ENCODE results near the gene ZMAT5. TPM values are rescaled to one million over a fixed set of nuclear protein-coding genes. Genes with fewer than 3 reads are reported as not detected.

ZMAT5 gene
- polyA plus RNA-seq (ENCODE audit: insufficient read length), result 19.2 TPM
- long read RNA-seq, donor 1, transcript ZMAT5-201 (6 exons, 899 nt), result major isoform, 5 of 14 reads
- long read RNA-seq, donor 1, partial matches to known transcripts, result 0 of 14 reads
- long read RNA-seq, donor 1, other reads (novel, unspliced or antisense), result 9 of 14 reads
- long read RNA-seq, donor 2, transcript ZMAT5-201 (6 exons, 899 nt), result major isoform, 7 of 681 reads
- long read RNA-seq, donor 2, partial matches to known transcripts, result 78 of 681 reads
- long read RNA-seq, donor 2, other reads (novel, unspliced or antisense), result 596 of 681 reads
- long read RNA-seq, donor 3, transcript ZMAT5-201 (6 exons, 899 nt), result major isoform, 7 of 584 reads
- long read RNA-seq, donor 3, partial matches to known transcripts, result 500 of 584 reads
- long read RNA-seq, donor 3, other reads (novel, unspliced or antisense), result 77 of 584 reads
- long read RNA-seq, donor 4, partial matches to known transcripts, result 0 of 1 reads
- long read RNA-seq, donor 4, other reads (novel, unspliced or antisense), result 0 of 1 reads
- long read RNA-seq, donor 5, transcript ZMAT5-201 (6 exons, 899 nt), result major isoform, 6 of 22 reads
- long read RNA-seq, donor 5, partial matches to known transcripts, result 5 of 22 reads
- long read RNA-seq, donor 5, other reads (novel, unspliced or antisense), result 11 of 22 reads
- long read RNA-seq, donor 6, transcript ZMAT5-201 (6 exons, 899 nt), result major isoform, 10 of 16 reads
- long read RNA-seq, donor 6, partial matches to known transcripts, result 0 of 16 reads
- long read RNA-seq, donor 6, other reads (novel, unspliced or antisense), result 6 of 16 reads
- long read RNA-seq, donor 7, transcript ZMAT5-201 (6 exons, 899 nt), result major isoform, 8 of 30 reads
- long read RNA-seq, donor 7, partial matches to known transcripts, result 0 of 30 reads
- long read RNA-seq, donor 7, other reads (novel, unspliced or antisense), result 22 of 30 reads
- long read RNA-seq, donor 8, partial matches to known transcripts, result 0 of 3 reads
- long read RNA-seq, donor 8, other reads (novel, unspliced or antisense), result 0 of 3 reads

GRCh38 chr22:29766632-29767170 is at the start of gene ZMAT5:
TSS of gene ZMAT5 (minus strand) at chr22:29767007. CDS start at chr22:29748544, 18,463 bp downstream.
- peak; percentile 96 for DNase-seq

- DNase-seq, result no peak
Observed at GRCh38 chr22:29816539-29816938, 49.7 kb upstream of the ZMAT5 start.

- no peak for DNase-seq
Observed at GRCh38 chr22:29816128-29816527, 49.3 kb upstream of the ZMAT5 start.

GRCh38 chr22:29815580-29815979 is 48.8 kb upstream of the ZMAT5 start:
- no peak for DNase-seq

GRCh38 chr22:29814003-29814402 is 47.2 kb upstream of the ZMAT5 start:
- DNase-seq, result no peak

GRCh38 chr22:29813563-29813962 is 46.8 kb upstream of the ZMAT5 start:
- DNase-seq, result no peak

- no peak for DNase-seq
Observed at GRCh38 chr22:29813126-29813525, 46.3 kb upstream of the ZMAT5 start.

GRCh38 chr22:29811377-29811776 is 44.6 kb upstream of the ZMAT5 start:
- no peak for DNase-seq

GRCh38 chr22:29810216-29810615 is 43.4 kb upstream of the ZMAT5 start:
- DNase-seq, result no peak

- no peak for DNase-seq
Observed at GRCh38 chr22:29806196-29806595, 39.4 kb upstream of the ZMAT5 start.

- DNase-seq, result no peak
Observed at GRCh38 chr22:29804985-29805384, 38.2 kb upstream of the ZMAT5 start.

GRCh38 chr22:29803190-29803589 is 36.4 kb upstream of the ZMAT5 start:
- no peak for DNase-seq

GRCh38 chr22:29801796-29802195 is 35.0 kb upstream of the ZMAT5 start:
- no peak for DNase-seq

GRCh38 chr22:29801153-29801552 is 34.3 kb upstream of the ZMAT5 start:
- DNase-seq, result no peak

- DNase-seq, result no peak
Observed at GRCh38 chr22:29799217-29799680, 32.4 kb upstream of the ZMAT5 start.

GRCh38 chr22:29798801-29799200 is 32.0 kb upstream of the ZMAT5 start:
- no peak for DNase-seq

- DNase-seq, result no peak
Observed at GRCh38 chr22:29798318-29798717, 31.5 kb upstream of the ZMAT5 start.

- no peak for DNase-seq
Observed at GRCh38 chr22:29797351-29797750, 30.5 kb upstream of the ZMAT5 start.

GRCh38 chr22:29795663-29796062 is 28.9 kb upstream of the ZMAT5 start:
- DNase-seq, result no peak

GRCh38 chr22:29793396-29793795 is 26.6 kb upstream of the ZMAT5 start:
- DNase-seq, result no peak

GRCh38 chr22:29790061-29790460 is 23.3 kb upstream of the ZMAT5 start:
- no peak for DNase-seq
